Activated T-helper 1 cell treated with anti-CD3 and anti-CD28 coated beads, Interleukin-12 subunit alpha, Interleukin-12 subunit beta, Interleukin-2, Interleukin-4 antibody, amounts not matched to agents 30 ng/mL and 10 ng/mL and 1 ng/mL, durations not matched to agents 14 hours and 24 hours and 36 hours (primary cell): ENCODE results near the gene TBC1D25. TPM values are rescaled to one million over a fixed set of nuclear protein-coding genes. Genes with fewer than 3 reads are reported as not detected.
"Not testable (repeated sequence)": the region's sequence is repeated elsewhere in the genome, so short reads cannot be mapped to it uniquely, and the experiment has no call there.

ENCODE experiments used
- DNase-seq: peaks from one replicate; pipeline ENCODE4 v3.0.0; 2021; ENCODE audit warnings: low spot score
- H3K27ac Mint-ChIP-seq: one replicate; pipeline ENCODE4 v1.8.0; 2021; ENCODE audit warnings: mild to moderate bottlenecking, mixed read lengths
- H3K27me3 Mint-ChIP-seq: one replicate; pipeline ENCODE4 v1.8.0; 2022; ENCODE audit warnings: mild to moderate bottlenecking, moderate library complexity, mixed read lengths; ENCODE audit not compliant: insufficient read depth
- H3K36me3 Mint-ChIP-seq: one replicate; pipeline ENCODE4 v1.8.0; 2021; ENCODE audit warnings: low read depth, mixed read lengths
- H3K4me1 Mint-ChIP-seq: one replicate; pipeline ENCODE4 v1.8.0; 2021; ENCODE audit warnings: low read depth, mixed read lengths
- H3K4me3 Mint-ChIP-seq: one replicate; pipeline ENCODE4 v1.8.0; 2021; ENCODE audit warnings: mild to moderate bottlenecking, moderate library complexity, mixed read lengths
- H3K9me3 Mint-ChIP-seq: one replicate; pipeline ENCODE4 v1.8.0; 2021; ENCODE audit warnings: mixed read lengths
- intact Hi-C: fragments of 100-400 bp; cut with micrococcal nuclease; formaldehyde crosslinking; loops from one replicate; pipeline ENCODE4 v1.15.1; 2024
- total RNA-seq: library from RNA; stranded (reverse); gene quantifications from 2 replicates; pipeline ENCODE4 v1.2.3, GENCODE V29; 2022

Gene TBC1D25
- total RNA-seq, 1 donor from 2014 or later = 16.0 TPM

DNA sequence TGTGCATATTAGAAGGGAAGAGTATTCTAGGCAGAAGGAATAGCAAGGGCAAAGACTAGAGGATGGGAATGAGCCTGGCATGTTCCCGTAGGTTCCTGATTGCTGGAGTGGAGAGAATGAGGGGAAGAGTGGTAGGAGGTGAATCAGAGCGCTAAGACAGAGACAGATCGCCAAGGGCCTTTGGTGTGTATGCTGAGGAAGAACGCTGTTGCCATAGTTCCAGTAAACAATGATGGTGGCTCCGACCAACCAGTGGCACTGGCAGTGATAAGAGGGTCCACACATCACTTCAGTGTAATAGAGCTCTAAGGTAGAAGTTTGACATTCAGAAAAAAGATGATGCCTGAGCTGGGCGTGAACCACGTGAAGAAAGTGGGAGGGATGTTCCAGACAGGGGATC lies 966 bp downstream of the TBC1D25 start:
- peaks cover 17% of the 10 kb centered on the region for H3K4me1 Mint-ChIP-seq
- peaks cover 9% of the 10 kb centered on the region for H3K36me3 Mint-ChIP-seq

DNA sequence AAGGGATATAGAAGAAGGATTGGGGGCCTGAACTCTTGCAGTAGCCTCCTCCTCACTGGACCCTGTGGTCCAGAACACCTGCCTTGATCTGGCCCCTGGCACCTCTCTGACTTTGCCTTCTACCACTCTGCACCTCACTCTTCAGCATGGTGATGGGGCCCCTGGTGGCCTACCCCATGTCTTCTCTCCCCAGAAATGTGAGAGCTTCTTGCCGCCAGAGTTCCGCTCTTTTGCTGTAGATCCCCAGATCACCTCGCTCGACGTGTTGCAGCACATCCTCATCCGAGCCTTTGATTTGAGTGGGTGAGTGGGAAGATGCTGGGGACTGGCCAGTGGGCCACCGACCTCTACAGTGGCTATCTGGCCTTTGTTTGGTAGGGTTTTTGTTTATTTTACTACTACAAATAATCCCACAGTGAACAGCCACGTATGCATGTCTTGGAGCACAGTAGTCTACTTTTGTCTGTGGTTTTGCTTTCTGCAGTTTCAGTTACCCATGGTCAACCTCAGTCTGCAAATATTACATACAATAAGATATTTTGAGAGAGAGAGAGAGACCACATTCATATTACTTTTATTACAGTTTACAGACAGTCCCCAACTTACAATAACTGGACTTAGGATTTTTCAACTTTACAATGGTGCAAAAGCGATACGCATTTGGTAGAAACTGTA lies 1.8 kb downstream of the TBC1D25 start:
- Mint-ChIP-seq H3K9me3 (no peaks in the 10 kb centered on the region), H3K36me3 (peaks cover 11% of the 10 kb centered on the region), H3K4me3 (peak overlapping the region; percentile 94), H3K4me1 (peaks cover 17% of the 10 kb centered on the region), H3K27ac (peak overlapping the region; percentile 71), H3K27me3 (no peaks in the 10 kb centered on the region)
- intact Hi-C loops = loop anchor here (5.0 kb wide), 1 partner anchor 34 kb away; the partner anchor contains the start of gene PORCN
- no peak for DNase-seq

More for the DNA sequence above, 966 bp downstream of the TBC1D25 start:
- H3K9me3 Mint-ChIP-seq = no peaks in the 10 kb centered on the region
- peak overlapping the region; percentile 86 for H3K27ac Mint-ChIP-seq
- no peaks in the 10 kb centered on the region for H3K27me3 Mint-ChIP-seq
- peak overlapping the region; percentile 94 for H3K4me3 Mint-ChIP-seq
- no peak for DNase-seq
- intact Hi-C loops = loop anchor here (5.0 kb wide), 1 partner anchor 33 kb away; the partner anchor contains the start of gene PORCN

DNA sequence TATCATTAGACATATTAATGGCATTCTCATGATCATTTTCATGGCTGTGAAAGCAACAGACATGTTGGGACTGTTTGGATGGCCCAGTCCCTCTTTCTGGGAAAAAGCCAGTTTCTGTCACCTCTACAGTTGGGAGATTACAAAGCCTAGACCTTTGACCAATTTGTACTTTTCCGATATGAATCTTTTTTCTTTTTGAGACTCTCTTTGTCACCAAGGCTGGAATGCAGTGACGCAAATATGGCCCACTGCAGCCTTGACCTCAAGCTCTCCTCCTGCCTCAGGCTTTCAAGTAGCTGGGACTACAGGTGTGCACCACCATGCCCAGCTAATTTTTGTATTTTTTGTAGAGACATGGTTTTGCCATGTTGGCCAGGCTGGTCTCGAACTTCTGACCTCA lies 9.4 kb downstream of the TBC1D25 start:
- no peak overlapping the region for H3K27ac Mint-ChIP-seq
- H3K4me3 Mint-ChIP-seq = no peak overlapping the region
- intact Hi-C loops = no loop called here
- no peak for DNase-seq
- H3K4me1 Mint-ChIP-seq = no peaks in the 10 kb centered on the region
- H3K9me3 Mint-ChIP-seq = no peaks in the 10 kb centered on the region
- H3K27me3 Mint-ChIP-seq = no peaks in the 10 kb centered on the region
- H3K36me3 Mint-ChIP-seq = peaks cover 17% of the 10 kb centered on the region

DNA sequence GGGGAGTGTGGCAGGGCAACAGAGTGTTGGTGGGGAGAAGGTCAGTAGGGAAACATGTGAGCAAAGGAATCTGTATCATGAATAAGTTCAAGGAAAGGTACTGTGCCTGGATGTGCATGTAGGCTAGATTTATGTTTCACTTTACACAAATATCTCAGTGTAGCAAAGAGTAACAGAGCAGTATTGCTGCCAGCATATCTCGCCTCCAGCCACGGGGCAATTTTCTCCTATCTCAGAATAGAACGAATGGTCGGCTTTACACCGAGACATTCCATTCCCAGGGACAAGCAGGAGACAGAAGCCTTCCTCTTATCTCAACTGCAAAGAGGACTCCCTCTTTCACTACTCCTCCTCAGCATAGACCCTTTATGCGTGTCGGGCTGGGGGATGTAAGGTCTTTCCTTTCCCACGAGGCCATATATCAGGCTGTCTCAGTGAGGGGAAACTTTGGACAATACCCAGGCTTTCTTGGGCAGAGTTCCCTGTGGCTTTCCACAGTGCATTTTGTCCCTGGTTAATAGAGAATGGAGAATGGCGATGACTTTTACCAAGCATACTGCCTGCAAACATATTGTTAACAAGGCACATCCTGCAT lies 16.3 kb downstream of the TBC1D25 start:
- intact Hi-C loops, H3K27me3 Mint-ChIP-seq, DNase-seq, H3K4me1 Mint-ChIP-seq, H3K9me3 Mint-ChIP-seq, H3K4me3 Mint-ChIP-seq: not testable (repeated sequence)
- Mint-ChIP-seq H3K27ac (peak overlapping the region; percentile 61), H3K36me3 (peaks cover 20% of the 10 kb centered on the region)

DNA sequence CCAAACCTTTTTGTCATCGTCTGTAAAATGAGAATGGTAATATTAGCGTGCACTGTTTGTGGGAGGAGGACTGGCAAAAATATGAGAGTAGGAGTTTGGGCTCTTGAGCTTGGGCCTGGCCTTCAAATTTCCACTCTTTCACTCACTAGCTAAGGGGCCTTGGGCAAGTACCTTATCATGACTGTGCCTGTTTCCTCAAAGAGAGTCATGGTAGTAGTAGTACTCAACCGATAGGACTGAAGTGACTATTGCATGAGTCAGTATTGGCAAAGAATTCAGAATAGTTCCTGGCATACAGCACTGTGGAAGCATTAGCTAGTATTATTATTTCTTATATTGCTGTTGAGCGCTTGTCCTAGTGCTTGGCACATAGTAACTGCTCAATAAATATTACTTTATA lies 18.8 kb downstream of the TBC1D25 start:
- intact Hi-C loops = no loop called here
- no peaks in the 10 kb centered on the region for H3K4me1 Mint-ChIP-seq
- H3K27me3 Mint-ChIP-seq = no peaks in the 10 kb centered on the region
- H3K4me3 Mint-ChIP-seq = no peak overlapping the region
- no peak for DNase-seq
- peaks cover 25% of the 10 kb centered on the region for H3K36me3 Mint-ChIP-seq
- no peak overlapping the region for H3K27ac Mint-ChIP-seq
- no peaks in the 10 kb centered on the region for H3K9me3 Mint-ChIP-seq

DNA sequence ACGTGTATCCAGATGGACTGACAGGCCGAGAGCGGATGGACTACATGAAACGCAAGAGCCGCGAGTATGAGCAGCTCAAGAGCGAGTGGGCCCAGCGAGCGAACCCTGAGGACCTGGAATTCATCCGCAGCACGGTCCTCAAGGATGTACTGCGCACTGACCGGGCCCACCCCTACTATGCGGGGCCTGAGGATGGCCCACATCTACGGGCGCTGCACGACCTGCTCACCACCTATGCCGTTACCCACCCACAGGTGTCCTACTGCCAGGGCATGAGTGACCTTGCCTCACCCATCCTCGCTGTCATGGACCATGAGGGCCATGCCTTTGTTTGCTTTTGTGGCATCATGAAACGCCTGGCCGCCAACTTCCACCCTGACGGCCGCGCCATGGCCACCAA lies 20.1 kb downstream of the TBC1D25 start:
- DNase-seq = no peak
- H3K27me3 Mint-ChIP-seq = no peaks in the 10 kb centered on the region
- H3K9me3 Mint-ChIP-seq = no peaks in the 10 kb centered on the region
- no peaks in the 10 kb centered on the region for H3K4me1 Mint-ChIP-seq
- no peak overlapping the region for H3K4me3 Mint-ChIP-seq
- intact Hi-C loops = no loop called here
- no peak overlapping the region for H3K27ac Mint-ChIP-seq
- peaks cover 26% of the 10 kb centered on the region for H3K36me3 Mint-ChIP-seq

DNA sequence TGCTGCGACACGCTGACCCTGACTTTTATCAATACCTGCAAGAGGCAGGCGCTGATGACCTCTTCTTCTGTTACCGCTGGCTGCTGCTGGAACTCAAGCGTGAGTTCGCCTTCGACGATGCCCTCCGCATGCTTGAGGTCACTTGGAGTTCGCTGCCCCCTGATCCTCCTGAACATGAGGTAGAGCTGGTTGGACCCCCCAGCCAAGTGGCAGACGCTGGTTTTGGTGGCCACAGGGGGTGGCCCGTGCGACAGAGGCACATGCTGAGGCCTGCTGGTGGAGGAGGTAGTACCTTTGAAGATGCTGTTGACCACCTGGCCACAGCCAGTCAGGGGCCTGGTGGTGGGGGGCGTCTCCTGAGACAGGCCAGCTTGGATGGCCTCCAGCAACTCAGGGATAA lies 20.5 kb downstream of the TBC1D25 start:
- Mint-ChIP-seq H3K27ac (no peak overlapping the region), H3K27me3 (no peaks in the 10 kb centered on the region)
- intact Hi-C loops = no loop called here

DNA sequence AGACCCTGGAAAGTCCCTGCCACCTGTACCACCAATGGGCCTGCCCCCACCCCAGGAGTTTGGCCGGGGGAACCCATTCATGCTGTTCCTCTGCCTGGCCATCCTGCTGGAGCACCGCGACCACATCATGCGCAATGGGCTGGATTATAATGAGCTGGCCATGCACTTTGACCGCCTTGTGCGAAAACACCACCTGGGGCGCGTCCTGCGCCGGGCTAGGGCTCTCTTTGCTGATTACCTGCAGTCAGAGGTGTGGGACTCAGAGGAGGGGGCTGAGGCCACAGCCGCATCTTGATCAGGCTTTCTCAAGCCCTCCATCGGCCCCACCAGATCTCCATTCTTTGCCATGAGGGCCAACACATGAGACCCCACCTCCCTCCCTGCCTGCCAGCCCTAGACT lies 21.2 kb downstream of the TBC1D25 start:
- no peak overlapping the region for H3K27ac Mint-ChIP-seq

More for the DNA sequence above, 20.5 kb downstream of the TBC1D25 start:
- Mint-ChIP-seq H3K4me3 (no peak overlapping the region), H3K4me1 (no peaks in the 10 kb centered on the region), H3K36me3 (peaks cover 23% of the 10 kb centered on the region), H3K9me3 (no peaks in the 10 kb centered on the region)
- DNase-seq = no peak

DNA sequence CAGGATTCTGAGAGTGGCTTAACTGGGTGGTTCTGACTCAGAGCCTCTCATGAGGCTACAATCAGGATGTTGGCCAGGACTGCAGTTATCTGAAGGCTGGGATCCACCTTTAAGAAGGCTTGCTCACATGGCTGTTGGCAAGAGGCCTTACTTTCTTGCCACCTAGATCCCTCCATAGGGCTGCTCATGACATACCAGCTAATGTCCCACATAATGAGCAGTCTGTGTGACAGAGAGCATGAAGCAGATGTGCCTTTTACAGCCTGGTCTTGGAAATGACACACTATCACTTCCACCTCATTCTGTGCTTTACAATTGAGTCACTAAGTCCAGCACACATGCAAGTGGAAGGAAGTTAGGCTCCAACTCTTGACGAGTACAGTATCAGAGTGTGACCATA lies 30.4 kb downstream of the TBC1D25 start:
- intact Hi-C loops = no loop called here
- H3K27ac Mint-ChIP-seq = peak overlapping the region; percentile 77
- no peak overlapping the region for H3K4me3 Mint-ChIP-seq

More for the DNA sequence above, 21.2 kb downstream of the TBC1D25 start:
- Mint-ChIP-seq H3K27me3 (no peaks in the 10 kb centered on the region), H3K36me3 (peaks cover 18% of the 10 kb centered on the region), H3K4me3 (no peak overlapping the region), H3K4me1 (no peaks in the 10 kb centered on the region), H3K9me3 (no peaks in the 10 kb centered on the region)
- DNase-seq = no peak
- intact Hi-C loops = no loop called here

DNA sequence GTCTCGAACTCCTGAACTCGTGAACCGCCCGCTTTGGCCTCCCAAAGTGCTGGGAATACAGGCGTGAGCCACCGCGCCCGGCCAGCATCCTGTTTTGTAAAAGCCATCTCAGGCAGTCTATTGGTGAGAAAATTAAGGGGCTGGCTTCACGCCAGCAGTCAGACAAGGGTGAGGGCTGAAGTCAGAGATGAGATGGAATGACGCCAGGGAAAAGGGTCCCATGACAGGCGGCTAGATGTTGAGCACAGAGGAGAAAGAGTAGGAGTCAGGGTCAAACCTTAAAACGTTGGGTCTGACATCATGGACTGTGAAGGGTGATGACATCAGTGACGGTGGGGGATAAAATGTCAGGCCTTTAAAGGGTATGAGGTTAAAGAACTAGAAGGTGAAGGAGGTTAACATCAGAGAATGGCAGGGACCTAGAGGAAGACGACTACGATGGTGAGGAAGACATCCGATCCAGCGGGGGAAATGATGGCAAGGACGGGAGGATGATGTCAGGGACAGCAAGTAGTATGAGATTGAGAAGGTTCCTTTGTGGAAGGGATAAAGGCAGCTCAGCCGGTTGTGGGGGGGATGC lies 34.3 kb downstream of the TBC1D25 start:
- no peaks in the 10 kb centered on the region for H3K9me3 Mint-ChIP-seq

More for the DNA sequence above, 30.4 kb downstream of the TBC1D25 start:
- Mint-ChIP-seq H3K36me3 (peaks cover 4% of the 10 kb centered on the region), H3K27me3 (no peaks in the 10 kb centered on the region), H3K4me1 (peaks cover 12% of the 10 kb centered on the region), H3K9me3 (no peaks in the 10 kb centered on the region)
- DNase-seq = no peak

DNA sequence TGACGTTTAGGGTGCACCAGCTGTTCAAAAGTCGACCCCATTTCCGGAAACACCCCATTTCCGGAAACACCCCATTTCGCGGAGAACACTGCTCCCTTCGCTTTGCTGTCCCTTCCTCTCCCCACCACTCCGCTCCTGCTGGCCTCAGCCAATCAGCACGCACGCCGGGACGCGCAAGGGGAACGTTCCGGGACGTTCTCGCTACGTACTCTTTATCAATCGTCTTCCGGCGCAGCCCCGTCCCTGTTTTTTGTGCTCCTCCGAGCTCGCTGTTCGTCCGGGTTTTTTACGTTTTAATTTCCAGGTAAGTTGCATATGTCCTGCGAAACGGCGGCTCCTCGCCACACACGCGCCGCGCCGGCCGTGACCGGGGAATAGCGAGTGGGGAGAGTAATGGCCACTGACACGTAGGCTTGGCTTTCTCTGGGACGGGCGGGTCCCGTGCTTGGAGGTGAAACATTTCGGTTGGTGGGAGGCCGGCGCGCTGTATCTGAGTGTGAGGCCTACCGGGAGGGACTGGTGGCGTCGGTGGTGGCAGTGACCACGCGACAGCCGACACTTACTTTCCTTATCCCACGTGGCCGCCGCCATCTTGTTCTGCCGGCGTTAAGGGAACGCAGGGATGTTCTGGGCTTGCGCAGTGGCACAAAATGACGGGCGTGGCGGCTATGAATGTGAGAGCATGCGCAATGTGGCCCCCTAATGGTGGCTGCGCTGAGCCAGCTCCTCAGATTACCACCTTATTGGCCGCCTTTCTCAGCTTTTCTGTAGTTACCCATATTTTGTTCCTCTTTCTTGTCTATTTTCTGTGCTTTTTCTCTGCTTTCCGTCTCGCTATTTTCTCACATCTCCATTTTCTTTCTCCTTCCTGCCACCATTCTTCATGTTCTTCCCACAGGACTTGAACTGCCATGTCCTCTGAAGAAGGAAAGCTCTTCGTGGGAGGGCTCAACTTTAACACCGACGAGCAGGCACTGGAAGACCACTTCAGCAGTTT lies 35.1 kb downstream of the TBC1D25 start, which contains the start of gene RBM3:
Gene RBM3, plus strand, starts transcription at position 215 of the 997 bp plus-strand sequence. Its CDS starts 697 bp downstream, at position 912.
- no peaks in the 10 kb centered on the region for H3K27me3 Mint-ChIP-seq
- DNase-seq = peak; percentile 89
- peak within 1 kb of the TSS; percentile 99 for H3K4me3 Mint-ChIP-seq
- peaks cover 34% of the 10 kb centered on the region for H3K36me3 Mint-ChIP-seq
- H3K27ac Mint-ChIP-seq = peak within 1 kb of the TSS; percentile 100
- no peaks in the 10 kb centered on the region for H3K9me3 Mint-ChIP-seq
- intact Hi-C loops = loop anchor here (1.0 kb wide), 5 partner anchors 23 to 98 kb away; partner anchors contain the start of genes EBP, FTSJ1, PORCN and TBC1D25
- peaks cover 19% of the 10 kb centered on the region for H3K4me1 Mint-ChIP-seq

More for the DNA sequence above, 34.3 kb downstream of the TBC1D25 start:
- intact Hi-C loops = loop anchor here (1.0 kb wide), 5 partner anchors 24 to 97 kb away; partner anchors contain the start of genes EBP, FTSJ1, PORCN and TBC1D25
- Mint-ChIP-seq H3K27ac (peak overlapping the region; percentile 100), H3K4me1 (peaks cover 19% of the 10 kb centered on the region), H3K4me3 (peak overlapping the region; percentile 99), H3K27me3 (no peaks in the 10 kb centered on the region), H3K36me3 (peaks cover 28% of the 10 kb centered on the region)
- no peak for DNase-seq

DNA sequence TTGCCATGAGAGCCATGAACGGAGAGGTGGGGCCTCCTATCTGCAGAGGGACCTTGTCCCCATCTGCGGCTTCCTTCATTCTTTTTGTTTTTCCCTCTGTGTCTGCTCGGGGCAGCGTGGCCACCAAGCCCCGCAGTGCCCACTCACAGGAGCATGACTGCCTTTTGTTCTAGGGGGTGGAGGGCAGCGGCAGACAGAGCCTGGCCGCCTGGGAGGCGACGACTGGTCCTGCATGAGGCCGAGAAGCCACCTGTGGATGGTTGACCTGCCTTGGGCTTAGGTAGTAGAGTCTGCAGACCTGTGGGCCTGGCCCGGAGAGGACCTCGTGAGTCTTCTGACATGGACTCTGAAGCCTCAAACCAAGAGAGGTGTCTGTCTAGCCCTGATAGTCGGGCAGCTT lies 36.1 kb downstream of the TBC1D25 start:
- Mint-ChIP-seq H3K4me3 (peak overlapping the region; percentile 99), H3K9me3 (no peaks in the 10 kb centered on the region), H3K4me1 (peaks cover 18% of the 10 kb centered on the region), H3K36me3 (peaks cover 38% of the 10 kb centered on the region), H3K27ac (peak overlapping the region; percentile 100), H3K27me3 (no peaks in the 10 kb centered on the region)
- intact Hi-C loops = no loop called here
- no peak for DNase-seq
